Measurements from ENCODE around the gene TXNDC11. TPM values are rescaled to one million over a fixed set of nuclear protein-coding genes. Genes with fewer than 3 reads are reported as not detected.

TXNDC11 gene
- total and polyA plus RNA-seq, 10 of the 15 experiments (the other 5 are each of a cell fraction or from before 2014, with no cell fraction given): 1.7 to 86.7 (median 54.4) TPM

GRCh38 chr16:11634312-11634711, 108.3 kb downstream of the TXNDC11 start:
- Histone ChIP-seq H3K27ac (ENCODE audit: control insufficient read depth, insufficient read depth) (no peak overlapping the region), H3K4me1 (ENCODE audit: control insufficient read depth, insufficient read depth, low read length) (peaks cover 4% of the 10 kb centered on the region), H3K4me3 (no peak overlapping the region), H3K9ac (ENCODE audit: control insufficient read depth, insufficient read depth, low read length) (no peak overlapping the region), H3K36me3 (ENCODE audit: control insufficient read depth in 2 of 2, insufficient read depth in 2 of 2, low read length in 1 of 2) (no peaks in the 10 kb centered on the region), H3K27me3 (replicated peaks in 1 of 2; ENCODE audit: control insufficient read depth in 2 of 2, insufficient read depth in 2 of 2, low read length in 1 of 2) (no peaks in the 10 kb centered on the region; a peak in 1 of 4 replicates), H3K9me3 (replicated peaks; ENCODE audit: control insufficient read depth, insufficient read depth, low read length) (no peaks in the 10 kb centered on the region; the same call in 2 of the 3 replicates), H3K4me2 (ENCODE audit: control insufficient read depth, insufficient read depth) (no peak overlapping the region), H3K79me2 (ENCODE audit: control insufficient read depth, insufficient read depth, low read length) (no peaks in the 10 kb centered on the region), H2AFZ (ENCODE audit: control insufficient read depth, low read depth, low read length) (no peak overlapping the region), H4K20me1 (ENCODE audit: control insufficient read depth, insufficient read depth) (no peaks in the 10 kb centered on the region)
- WGBS (ENCODE audit: insufficient coverage, insufficient replicate concordance, low lambda C conversion rate, missing lambda C conversion rate): 39% methylated on average over 6 of the region's 6 CpGs
- DNase-seq (ENCODE audit: low read depth, low spot score): no peak
- intact Hi-C loops (cut with micrococcal nuclease; ENCODE audit: unreplicated experiment) (no loop called here), in situ Hi-C loops (cut with MboI) (no loop called here)
- BruUV-seq (replicated peaks): no TSS peak
- RAD21 ChIA-PET (ENCODE audit: unreplicated experiment): interaction anchor here (3.2 kb wide), 1 partner anchor 102 kb away, joined by 15 read pairs; no protein-coding TSS in a partner anchor
- POLR2A ChIA-PET: interaction anchor here (1.1 kb wide), 1 partner anchor 104 kb away, joined by 5 read pairs; no protein-coding TSS in a partner anchor
- SMC1A ChIA-PET (ENCODE audit: uncharacterized antibody, unreplicated experiment): interaction anchor here (0.9 to 4.7 kb wide), 4 partner anchors 47 to 226 kb away, joined by 3 to 25 read pairs (median 4); no protein-coding TSS in a partner anchor
- CTCF ChIA-PET: interaction anchor here (0.6 to 1.3 kb wide), 4 partner anchors 44 to 226 kb away, joined by 3 to 5 read pairs (median 3); no protein-coding TSS in a partner anchor
- no peak for FAIRE-seq
- no peak for ATAC-seq
- TF ChIP-seq BCLAF1 (IDR thresholded peaks at IDR 0.05) (no peak), ASH2L (IDR thresholded peaks at IDR 0.05; ENCODE audit: borderline replicate concordance, low read depth) (no peak), USF1 (IDR thresholded peaks at IDR 0.05; ENCODE audit: borderline replicate concordance, extremely low read length, insufficient read depth, low read depth, low read length) (no peak), YBX1 (IDR thresholded peaks at IDR 0.05) (no peak), NBN (IDR thresholded peaks at IDR 0.05) (no peak), ELK1 (IDR thresholded peaks at IDR 0.05; ENCODE audit: low read depth, low read length) (no peak), JUNB (IDR thresholded peaks at IDR 0.05) (no peak), ETV6 (conservative IDR thresholded peaks at IDR 0.05 in 1 of 2, IDR thresholded peaks at IDR 0.05 in 1 of 2; ENCODE audit: borderline replicate concordance in 1 of 2, low read depth in 1 of 2) (no peak), MTA3 (IDR thresholded peaks at IDR 0.05; ENCODE audit: borderline replicate concordance, low read length) (no peak), ATF3 (IDR thresholded peaks at IDR 0.05; ENCODE audit: borderline replicate concordance, extremely low read depth, low read depth, low read length) (no peak), ZNF622 (IDR thresholded peaks at IDR 0.05) (no peak), MEF2B (IDR thresholded peaks at IDR 0.05; ENCODE audit: partially characterized antibody, poor library complexity, severe bottlenecking) (no peak), E2F4 (IDR thresholded peaks at IDR 0.05; ENCODE audit: low read depth, low read length) (no peak), RELB (IDR thresholded peaks at IDR 0.05; ENCODE audit: low read depth) (no peak), EZH2 (IDR thresholded peaks at IDR 0.05; ENCODE audit: borderline replicate concordance, control insufficient read depth, low read depth, low read length) (no peak), CREM (IDR thresholded peaks at IDR 0.05; ENCODE audit: low read depth) (no peak)
